SH-SY5Y (cell line): Measurements from ENCODE around the gene CABLES1.

Experiments used
- GATA2 ChIP-seq: IDR thresholded peaks from 2 replicates; pipeline ENCODE4 v1.6.1; 2011; ENCODE audit warnings: mild to moderate bottlenecking, low read depth, low read length
- GATA3 ChIP-seq: IDR thresholded peaks from 2 replicates; pipeline ENCODE4 v1.6.1; 2011; ENCODE audit warnings: low read depth, mild to moderate bottlenecking, low read length, moderate library complexity

CABLES1 gene

DNA sequence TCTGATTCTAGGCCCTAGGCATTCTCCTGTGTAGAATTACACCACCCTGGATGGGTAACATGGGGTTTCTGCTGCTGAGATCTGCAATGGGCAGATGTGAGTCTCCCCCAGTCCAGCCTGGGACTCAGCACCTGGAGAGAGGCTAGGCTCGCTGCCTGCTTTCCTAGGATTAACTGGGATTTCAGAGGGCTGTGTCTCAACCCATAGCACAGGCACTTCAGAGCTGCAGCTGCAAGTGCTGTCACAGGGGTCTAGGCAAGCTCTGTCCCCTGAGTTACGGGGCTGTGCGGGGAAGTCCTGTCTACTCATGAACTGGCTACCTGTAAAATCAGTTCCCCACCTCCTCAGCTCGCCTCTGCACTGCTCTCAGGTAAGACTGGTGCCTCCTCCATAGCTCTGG lies 51.5 kb downstream of the CABLES1 start:
- TF ChIP-seq GATA3 (no peak), GATA2 (no peak)

- no peak for TF ChIP-seq GATA2
Measured at GRCh38 chr18:23188068-23188760, 52.9 kb downstream of the CABLES1 start.

DNA sequence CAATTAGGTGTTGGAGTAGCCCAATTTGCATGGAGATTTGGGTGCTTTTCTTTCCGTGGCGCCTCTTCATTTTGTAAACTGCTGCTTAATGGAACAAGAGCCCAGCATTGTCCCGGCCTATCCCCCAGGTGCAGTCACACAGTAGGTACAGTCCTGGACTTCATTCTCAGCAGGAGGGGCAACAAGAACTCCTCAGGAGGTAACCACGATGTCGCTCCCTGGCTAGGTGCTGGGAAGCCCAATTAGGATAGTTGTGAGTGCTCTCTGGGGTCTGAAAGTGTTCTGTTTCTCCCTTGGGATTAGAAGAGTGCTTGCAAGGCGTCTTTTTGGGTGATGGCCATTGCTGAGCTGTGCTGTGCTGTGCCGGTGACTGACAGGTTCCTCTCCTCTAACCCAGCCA lies 53.8 kb downstream of the CABLES1 start:
- TF ChIP-seq GATA3 = no peak
- TF ChIP-seq GATA2 = no peak

DNA sequence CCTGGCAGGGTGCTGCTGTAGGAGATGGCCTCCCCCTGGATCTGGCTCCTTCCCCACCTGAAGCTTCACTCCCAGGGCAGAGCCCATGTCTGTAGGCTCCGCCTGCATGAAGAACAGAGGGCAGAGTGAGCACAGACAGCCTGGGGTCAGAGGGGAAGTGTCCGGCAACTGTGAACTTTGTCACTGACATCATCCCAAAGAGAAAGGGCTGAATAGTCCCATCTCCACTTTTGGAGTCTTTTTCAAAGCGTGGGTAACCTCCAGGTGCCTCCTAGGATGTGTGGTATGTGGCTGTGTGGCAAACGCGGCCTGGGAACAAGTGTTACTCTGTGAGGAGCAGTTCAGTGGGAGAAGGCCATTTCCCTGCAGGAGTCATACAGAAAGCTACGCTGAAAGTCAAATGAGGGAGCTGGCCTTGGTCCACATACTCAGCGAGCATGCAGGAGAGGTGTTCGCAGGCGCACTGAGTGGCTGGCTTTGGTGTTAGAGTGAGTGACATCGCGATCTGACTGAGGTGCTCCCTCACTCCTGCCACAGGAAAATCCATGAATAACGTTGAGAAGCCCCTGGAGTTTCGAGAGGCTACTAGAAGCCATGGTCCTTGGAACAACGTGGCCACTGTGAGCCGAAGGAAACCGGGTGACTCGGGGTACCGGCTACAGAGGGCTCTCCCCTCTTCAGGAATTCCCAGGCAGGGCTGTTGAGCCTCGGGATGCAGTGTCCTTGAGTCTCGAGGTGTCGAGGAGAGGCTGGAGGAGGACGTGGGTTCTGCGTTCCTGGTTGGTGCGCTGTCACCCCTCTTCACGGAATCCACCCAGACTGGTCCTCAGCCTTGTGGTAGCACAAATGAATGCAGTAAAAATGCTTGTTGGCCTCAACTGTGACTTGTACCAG lies 54.7 kb downstream of the CABLES1 start:
- TF ChIP-seq GATA3 (no peak), GATA2 (no peak)

GRCh38 chr18:23191232-23191631 lies 55.9 kb downstream of the CABLES1 start:
- TF ChIP-seq GATA2 = no peak
- TF ChIP-seq GATA3 = no peak

- TF ChIP-seq GATA3 (no peak), GATA2 (no peak)
Measured at GRCh38 chr18:23193742-23194141, 58.5 kb downstream of the CABLES1 start.

- TF ChIP-seq GATA2 = no peak
- no peak for TF ChIP-seq GATA3
Measured at GRCh38 chr18:23194155-23194996, 59.1 kb downstream of the CABLES1 start.

GRCh38 chr18:23194997-23195957 lies 60.0 kb downstream of the CABLES1 start:
- TF ChIP-seq GATA2 (no peak), GATA3 (no peak)

DNA sequence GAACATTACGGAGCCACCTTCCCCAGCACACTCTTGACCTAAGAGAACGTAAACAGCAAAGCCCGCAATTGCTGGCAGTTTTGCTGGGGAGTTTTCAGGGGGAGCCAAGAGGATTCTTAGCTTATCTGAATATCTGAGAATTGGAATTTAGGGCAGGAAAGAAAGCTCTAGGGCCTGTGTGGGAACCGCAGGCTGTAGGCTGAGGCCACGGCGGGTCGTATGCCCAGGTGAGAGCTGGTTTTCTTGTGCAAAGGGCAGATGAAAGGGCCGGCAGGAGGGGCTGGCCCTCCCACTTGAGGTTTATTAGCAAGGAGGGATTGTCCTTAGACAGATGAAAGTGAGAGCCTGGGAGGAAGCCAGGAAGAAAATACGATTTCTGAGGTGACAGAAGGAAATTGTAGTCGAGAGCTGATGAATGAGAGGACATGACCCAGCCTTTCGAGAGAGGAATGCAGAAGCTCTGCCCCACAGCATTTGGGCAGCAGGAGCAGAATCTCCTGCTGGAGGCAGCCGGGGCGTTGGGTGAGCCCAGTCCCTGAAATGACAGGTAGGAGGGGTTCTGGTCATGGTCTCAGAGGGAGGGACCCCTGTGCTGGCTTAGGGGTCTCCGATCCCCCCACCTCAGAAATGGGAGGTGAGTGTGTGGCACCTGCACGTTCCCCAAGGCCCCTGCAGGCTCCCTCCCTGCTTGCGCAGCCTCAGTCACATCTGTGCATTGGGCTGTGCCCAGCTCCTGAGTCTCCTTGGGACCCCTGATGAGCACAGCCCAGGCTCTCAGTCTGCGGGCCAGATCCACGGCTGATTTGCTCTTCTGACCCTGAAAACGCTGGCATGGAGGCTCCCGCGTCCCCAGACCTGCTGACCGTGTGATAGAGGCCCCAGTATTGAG lies 61.1 kb downstream of the CABLES1 start:
- TF ChIP-seq GATA3 (no peak), GATA2 (no peak)

DNA sequence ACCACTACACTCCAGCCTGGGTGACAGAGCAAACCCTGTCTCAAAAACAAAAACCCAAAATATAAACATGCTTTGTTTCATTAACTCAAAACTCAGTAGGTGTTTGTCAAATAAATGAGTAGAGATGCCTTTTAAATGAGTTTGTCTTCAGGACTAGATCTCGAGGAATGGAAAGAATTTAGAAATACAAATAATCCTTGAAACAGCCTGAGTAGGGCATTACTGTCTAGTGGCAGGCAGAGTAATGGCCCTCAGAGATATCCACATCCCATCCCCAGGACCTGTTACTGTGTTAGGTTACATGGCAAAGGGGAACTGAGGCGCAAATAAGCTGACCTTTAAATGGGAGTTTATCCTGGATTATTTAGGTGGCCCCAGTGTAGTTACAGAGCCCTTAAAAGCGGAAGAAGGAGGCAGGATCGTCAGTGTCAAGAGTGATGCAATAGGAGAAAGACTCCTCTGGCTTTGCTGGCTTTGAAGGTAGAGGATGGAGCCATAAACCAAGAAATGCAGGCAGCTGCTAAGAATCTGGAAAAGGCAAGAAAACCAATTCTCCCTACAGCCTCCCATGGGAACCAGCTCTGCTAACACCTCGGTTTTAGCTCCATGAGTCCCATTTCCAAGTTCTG lies 63.0 kb downstream of the CABLES1 start:
- TF ChIP-seq GATA3 (no peak), GATA2 (no peak)

- TF ChIP-seq GATA2 = peak; percentile 98
- peak; percentile 90 for TF ChIP-seq GATA3
Measured at GRCh38 chr18:23200756-23201155, 65.5 kb downstream of the CABLES1 start.

DNA sequence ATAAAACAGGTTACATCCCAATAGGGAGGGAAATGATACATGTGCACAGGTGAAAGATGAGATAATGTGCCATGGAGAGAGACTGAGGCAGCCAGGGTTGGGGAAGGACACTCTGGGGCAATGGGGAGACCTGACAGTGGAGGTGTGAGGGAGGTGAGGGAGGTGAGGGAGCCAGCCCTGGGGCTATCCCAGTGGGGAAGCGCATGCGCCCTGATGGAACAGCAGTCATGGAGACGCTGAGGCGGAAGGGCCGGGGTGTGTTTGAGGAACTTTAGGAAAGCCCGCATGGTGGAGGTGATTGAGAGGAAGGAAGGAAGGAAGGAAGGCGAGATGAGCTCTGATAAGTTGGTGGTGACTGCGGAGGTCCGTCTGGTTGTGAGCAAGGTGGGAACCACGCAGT lies 66.5 kb downstream of the CABLES1 start:
- TF ChIP-seq GATA2 (no peak), GATA3 (no peak)
